GM18951 (cell line): ENCODE data around the gene SPRED2.
"Not testable (repeated sequence)": the region's sequence is repeated elsewhere in the genome, so short reads cannot be mapped to it uniquely, and the experiment has no call there.

ENCODE experiments used
- POLR2A ChIP-seq: IDR thresholded peaks from 4 replicates; pipeline ENCODE4 v1.6.1; 2011; ENCODE audit warnings: mild to moderate bottlenecking; ENCODE audit not compliant: insufficient read length, insufficient read depth; ENCODE audit errors: extremely low read depth
- in situ Hi-C: fragments of 300-500 bp; cut with MboI; formaldehyde crosslinking; loops from one replicate; pipeline ENCODE4 v1.12.0; 2022; ENCODE audit warnings: low sequenced_read_pairs, mixed read lengths, inconsistent platforms; ENCODE audit not compliant: unreplicated experiment

Gene SPRED2

DNA sequence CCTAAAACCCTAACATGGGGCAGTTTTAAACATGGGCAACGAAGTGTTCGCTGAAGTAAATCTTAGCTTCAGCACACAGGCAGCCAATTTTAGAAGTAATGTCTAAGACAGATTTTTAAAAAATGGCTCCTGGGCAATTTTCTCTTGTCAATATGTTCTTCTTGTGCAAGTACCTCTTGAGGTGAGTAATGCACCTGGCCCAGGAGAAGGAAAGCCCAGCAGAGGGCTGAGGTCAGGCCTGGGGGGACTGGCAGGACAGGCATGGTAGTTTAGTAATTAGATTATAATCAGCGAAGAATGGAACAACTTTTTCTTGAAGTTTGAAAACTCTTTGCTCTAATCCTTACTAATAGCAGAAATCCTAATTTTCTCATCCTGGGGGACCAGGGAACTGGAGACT is 77.6 kb downstream of the SPRED2 start:
- TF ChIP-seq POLR2A: no peak
- in situ Hi-C loops: no loop called here

DNA sequence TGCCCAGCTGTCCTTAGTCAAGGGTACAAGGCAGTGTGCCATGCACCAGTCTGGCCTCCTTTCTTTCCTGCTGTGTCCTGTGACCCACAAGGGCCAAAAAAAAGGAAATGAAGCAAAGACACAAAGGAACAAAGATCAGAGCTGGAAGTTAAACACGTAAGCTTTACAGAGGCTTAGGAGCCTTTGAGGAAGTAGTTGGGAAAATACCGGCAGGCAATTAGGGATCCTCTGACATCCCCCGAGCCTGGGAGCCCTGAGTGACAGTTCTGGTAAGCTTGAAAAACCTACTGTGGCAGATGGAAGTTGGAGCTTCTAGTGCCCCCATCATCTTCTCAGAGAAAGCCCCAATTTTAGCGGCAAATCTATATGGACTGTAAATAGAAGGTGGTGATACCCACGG is 78.5 kb downstream of the SPRED2 start:
- no peak for TF ChIP-seq POLR2A
- in situ Hi-C loops: no loop called here

DNA sequence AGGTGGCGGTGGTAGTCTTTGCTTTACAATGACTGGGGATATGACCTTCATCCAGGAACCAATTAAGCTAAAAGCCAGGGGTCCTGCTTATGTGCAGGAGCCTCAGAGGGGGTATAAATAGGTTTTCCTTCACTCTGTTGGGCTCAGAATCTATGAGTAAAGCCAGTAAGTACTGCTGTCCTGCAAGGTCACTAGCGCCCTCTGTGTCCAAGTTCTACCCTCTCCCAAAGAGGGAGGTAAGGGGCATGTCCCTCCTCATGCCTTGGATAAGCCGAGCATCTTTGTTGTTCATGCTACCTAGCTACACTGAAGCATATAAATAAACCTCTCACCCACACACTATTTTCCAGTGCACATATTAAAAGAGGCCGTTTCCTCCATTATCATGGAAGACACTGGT is 79.4 kb downstream of the SPRED2 start:
- in situ Hi-C loops: no loop called here
- no peak for TF ChIP-seq POLR2A

DNA sequence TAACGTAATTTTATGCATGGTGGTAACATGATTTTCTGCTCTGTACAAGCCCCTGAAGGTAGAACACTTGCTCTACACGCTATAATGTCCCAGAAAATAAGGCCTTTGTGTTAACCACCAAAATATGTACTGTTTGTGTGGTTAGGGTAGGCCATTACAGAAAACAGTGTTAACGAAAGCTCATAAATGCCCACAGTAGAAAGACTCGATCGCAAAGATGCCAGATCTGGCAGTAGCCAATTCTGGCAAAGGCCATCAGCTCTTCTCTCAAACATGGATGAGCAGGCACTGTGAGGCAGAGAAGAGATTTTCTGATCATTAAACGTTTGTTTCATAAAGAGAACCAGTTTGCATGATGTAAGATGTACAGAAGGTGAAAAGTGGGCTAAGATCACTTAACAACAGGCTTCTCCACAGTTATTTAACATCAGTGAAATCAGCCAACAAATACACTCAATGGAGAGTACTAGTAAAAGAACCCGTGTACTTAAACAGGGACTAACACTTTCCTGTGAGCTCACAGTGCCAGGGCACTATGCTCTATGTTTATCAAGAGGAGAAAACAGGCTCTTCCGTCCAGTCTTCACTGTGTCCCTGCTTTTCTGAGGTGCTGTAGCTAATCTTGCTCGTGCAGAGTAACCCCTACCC is 80.3 kb downstream of the SPRED2 start:
- in situ Hi-C loops: no loop called here
- TF ChIP-seq POLR2A: no peak

DNA sequence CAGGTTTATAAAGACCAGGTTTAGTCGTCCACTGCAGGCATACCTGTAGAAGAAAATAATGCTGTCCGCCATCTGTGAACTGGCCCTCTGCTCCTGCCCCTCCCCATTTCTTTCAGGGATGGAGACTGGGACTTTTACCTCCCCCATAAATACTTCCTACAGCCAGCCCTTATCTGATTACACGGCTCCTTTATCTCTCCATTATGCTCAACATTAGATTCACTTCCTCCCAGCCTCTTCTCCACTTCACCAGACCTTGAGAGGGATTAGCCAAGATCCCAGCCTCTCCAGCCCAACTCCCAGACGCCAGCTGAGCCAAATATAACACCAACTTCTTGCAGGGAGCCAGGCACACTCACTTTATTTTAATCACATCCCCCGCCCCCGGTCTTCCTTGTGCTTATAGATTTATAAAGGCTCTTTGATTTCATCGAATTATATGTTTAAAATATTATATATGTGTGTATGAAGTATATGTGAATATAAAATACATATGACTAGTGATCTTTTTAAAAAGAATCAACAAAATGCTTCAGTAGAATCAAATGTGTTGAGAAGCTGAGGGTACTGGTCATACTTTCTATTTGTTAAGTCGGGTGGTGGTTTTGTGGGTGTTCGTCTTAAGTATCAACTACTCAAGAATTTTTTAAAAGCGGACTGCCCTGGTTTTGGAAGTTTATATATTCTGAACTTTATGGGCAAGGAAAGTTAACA is 81.0 kb downstream of the SPRED2 start:
- in situ Hi-C loops: no loop called here
- no peak for TF ChIP-seq POLR2A

DNA sequence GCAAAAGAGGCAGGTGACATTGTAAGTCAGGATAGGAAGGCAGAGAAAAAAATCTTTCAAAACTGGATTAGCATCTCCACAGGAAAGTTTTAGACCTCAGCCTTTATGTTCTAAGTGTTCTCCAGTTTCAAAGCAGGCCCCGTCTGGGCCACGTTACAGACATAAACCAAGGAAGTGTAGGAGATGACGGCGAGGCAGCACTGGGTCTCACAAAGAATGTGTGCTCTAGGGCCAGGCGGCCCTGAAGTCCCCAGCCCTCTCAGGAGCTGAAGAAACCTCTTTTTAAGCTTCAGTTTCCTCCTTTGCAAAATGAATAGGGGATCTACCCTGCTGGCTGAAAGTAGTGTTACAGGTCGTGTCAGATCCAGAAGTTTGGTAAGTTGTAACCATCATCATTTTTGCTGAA is 81.7 kb downstream of the SPRED2 start:
- no peak for TF ChIP-seq POLR2A
- in situ Hi-C loops: no loop called here

DNA sequence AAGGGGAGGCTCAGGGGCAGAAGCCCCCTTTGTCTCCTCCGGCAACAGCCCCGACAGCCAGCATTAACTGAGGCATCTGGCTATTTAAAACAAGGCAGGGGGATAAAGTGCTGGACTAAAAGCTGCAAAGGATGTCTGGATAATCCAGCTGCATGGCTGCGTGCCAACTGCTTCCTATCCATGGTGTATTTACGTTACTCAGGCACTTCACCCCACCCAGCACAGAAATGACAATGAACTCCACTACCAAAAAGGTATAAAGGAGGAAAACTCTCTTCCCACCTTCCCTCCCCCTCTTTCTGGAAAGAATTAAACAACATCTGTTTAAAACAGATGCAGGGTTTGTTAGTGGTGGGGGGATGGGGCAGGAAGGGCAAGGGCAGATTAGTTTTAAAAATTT is 82.5 kb downstream of the SPRED2 start:
- no peak for TF ChIP-seq POLR2A
- in situ Hi-C loops: no loop called here

DNA sequence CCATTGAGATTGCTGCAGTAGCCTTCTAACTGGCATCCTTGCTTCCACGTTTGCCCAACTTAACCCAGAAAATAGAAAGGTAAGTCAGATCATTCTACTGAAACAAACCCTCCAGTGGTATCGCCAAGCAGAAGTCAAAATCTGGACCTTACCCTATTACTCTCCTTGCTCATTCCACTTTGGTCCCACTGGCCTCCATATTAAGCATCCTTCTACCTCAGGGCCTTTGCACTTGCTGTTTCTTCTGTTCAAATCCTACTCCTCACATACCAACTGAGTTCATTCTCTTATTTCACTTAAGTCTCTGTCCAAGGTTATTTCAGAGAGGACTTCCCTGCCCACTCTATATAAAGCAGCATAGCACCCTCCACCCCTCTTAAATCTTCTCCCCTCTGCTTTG is 84.5 kb downstream of the SPRED2 start:
- TF ChIP-seq POLR2A: no peak
- in situ Hi-C loops: no loop called here

DNA sequence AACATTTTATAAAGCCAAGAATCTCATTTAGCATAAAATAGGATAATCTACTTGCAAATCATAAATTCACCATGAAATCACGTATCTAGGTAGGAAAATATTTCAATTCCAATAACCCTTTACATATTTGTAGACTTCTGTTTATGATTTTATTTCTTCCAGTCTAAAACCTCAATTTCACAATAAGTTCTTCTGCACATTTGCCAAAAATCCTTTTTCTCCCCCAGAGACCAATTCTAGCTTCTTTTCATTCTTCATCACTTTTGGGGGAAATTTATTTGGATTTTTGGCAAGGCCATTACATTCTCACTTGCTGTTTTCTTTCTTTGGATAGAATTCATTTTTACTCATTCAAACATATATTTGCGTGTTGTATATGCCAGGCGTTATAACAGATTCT is 86.8 kb downstream of the SPRED2 start:
- in situ Hi-C loops: no loop called here
- no peak for TF ChIP-seq POLR2A

DNA sequence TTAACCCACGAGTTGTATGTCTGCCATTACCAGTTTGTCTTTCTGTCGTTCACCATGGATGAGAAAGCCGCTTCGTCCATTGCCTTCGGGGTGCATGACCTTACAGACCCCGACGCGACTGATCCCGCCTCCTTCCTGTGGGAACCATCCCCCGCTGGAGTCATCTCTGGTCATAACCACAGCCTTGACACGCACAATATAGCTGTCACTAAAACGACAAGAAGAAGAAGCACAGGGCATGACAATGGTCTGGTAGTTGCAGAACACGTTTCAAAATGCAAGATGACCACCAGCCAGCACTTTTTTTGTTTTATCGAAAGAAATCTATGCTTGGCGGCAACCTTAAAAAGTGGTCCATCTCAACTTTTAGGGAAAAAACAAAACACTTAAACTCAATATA is 87.7 kb downstream of the SPRED2 start:
- in situ Hi-C loops: no loop called here
- TF ChIP-seq POLR2A: no peak

DNA sequence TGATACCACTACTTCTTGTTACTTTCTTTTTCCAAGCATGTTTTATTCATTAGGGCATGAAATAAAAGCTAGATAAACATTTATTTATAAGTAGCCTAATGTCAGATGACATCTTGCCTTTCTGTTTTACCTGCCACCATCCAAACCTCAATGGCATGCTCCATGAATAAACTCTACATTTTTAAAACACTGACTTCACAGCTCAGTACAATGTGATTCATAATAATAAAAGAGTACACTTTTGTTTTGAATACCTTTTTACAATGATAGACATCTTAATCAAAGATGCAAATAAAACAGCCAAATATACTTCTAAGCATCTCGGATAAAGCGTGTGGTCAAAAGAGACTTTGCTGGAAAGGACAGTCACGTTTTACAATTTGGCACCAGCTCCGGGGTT is 88.2 kb downstream of the SPRED2 start:
- TF ChIP-seq POLR2A: no peak
- in situ Hi-C loops: no loop called here

DNA sequence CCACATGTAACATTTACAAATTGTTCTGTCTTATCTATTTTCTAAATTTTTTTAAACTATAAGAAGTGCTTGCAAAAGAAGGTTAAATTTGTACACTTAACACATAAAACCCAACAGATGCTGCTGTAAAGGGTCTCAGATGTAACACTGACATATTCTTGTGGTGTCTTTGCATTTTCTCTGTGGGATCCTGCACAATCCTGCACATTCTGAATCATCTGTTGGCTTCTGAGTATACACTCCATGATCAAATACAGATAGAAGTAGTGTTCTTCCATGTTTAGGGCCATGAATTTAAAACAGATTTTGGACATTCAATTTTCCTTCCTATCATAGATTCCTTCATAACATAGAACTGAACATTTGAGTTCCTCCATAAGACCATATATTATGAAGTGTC is 89.0 kb downstream of the SPRED2 start:
- in situ Hi-C loops: no loop called here
- TF ChIP-seq POLR2A: no peak

DNA sequence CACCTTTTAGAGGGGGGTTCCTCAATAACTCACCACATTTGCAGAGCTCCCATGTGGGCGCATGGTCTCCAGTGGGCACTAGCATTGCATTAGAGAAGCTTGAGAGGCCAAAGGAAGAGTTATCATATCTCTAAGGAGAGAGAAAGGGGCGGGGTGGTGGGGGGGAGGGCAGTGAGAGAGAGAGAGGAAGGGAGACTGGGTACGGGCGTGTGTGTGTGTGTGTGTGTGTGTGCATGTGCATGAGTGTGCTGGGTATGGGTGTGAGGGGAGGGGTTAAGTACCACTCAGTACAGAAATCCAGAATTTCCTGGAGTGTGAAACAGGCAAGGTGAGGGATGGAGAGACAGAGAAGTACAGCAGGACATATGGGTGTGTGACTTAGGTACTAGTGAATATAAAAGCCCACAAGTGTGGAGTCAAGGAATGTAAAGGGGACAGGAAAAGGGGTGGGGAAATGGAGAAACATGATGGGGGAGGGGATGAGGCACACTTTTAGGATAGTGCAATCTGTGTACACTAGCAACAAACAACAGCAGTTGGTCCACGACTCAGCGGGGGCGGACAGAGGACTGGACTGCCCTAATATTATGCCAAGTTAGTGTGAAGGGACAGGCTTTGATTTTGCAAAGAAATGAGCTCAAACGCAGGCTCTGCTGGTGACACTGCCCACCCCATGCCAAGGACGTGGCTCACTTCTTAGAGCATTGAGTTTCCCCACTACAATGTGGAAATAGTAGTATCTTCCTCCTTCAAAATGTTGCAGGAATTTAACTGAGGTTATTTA is 91.3 kb downstream of the SPRED2 start:
- TF ChIP-seq POLR2A: no peak
- in situ Hi-C loops: no loop called here

DNA sequence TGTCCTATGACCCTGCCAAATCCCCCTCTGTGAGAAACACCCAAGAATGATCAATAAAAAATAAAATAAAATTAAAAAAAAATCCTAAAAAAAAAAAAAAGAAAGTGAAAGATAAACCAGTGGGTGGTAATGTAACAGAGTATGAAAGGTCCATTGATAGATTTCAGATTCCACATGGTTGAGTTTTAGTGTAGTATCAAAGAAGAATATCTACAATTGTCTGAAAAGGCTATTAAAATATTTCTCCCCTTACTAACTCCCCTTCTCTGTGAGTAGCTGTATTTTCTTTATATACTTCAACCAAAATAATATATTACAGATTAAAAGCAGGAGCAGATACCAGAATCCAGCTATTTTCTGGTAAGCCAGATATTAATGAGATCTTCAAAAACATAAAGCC is 92.8 kb downstream of the SPRED2 start:
- no peak for TF ChIP-seq POLR2A
- in situ Hi-C loops: no loop called here

DNA sequence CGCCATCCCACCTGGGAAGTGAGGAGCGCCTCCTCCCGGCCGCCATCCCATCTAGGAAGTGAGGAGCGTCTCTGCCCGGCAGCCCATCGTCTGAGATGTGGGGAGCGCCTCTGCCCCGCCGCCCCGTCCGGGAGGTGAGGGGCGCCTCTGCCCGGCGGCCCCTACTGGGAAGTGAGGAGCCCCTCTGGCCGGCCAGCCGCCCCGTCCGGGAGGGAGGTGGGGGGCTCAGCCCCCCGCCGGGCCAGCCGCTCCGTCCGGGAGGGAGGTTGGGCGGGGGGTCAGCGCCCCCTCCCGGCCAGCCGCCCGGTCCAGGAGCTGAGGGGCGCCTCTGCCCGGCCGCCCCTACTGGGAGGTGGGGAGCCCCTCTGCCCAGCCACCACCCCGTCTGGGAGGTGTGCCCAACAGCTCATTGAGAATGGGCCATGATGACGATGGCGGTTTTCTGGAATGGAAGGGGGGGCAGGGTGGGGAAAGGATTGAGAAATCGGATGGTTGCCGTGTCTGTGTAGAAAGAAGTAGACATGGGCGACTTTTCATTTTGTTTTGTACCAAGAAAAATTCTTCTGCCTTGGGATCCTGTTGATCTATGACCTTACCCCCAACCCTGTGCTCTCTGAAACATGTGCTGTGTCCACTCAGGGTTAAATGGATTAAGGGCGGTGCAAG is 93.4 kb downstream of the SPRED2 start:
- in situ Hi-C loops: not testable (repeated sequence)

DNA sequence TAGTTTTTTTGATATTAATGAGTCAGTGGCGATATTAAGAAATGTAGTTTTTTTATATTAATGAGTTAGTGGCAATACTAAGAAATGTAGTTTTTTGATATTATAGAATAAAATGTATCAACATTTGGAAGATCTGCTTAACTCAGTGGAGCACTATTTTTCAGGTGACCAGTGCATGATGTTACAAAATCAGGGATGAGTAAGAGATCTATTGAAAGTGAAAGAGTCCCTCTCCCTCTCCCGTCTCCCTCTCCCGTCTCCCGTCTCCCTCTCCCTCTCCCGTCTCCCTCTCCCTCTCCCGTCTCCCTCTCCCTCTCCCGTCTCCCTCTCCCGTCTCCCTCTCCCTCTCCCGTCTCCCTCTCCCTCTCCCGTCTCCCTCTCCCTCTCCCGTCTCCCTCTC is 94.5 kb downstream of the SPRED2 start:
- in situ Hi-C loops: not testable (repeated sequence)
